ENCODE results near the gene GADD45G.
A peak's percentile ranks its signal among the peaks of the same experiment; 100 is the strongest.

The GADD45G gene

GRCh38 chr9:89592963-89593726, 11.7 kb upstream of the GADD45G start:
- DNase-seq: no peak

GRCh38 chr9:89593727-89594427, 10.9 kb upstream of the GADD45G start:
- peak; percentile 15 for DNase-seq

- DNase-seq: no peak
Observed at GRCh38 chr9:89594811-89595550, 9.8 kb upstream of the GADD45G start.

GRCh38 chr9:89595646-89596045, 9.2 kb upstream of the GADD45G start:
- DNase-seq: no peak

- no peak for DNase-seq
Observed at GRCh38 chr9:89596937-89597555, 7.8 kb upstream of the GADD45G start.

GRCh38 chr9:89597711-89598362, 7.0 kb upstream of the GADD45G start:
- peak; percentile 70 for DNase-seq

GRCh38 chr9:89598363-89598713, 6.5 kb upstream of the GADD45G start:
- DNase-seq: no peak

- DNase-seq: no peak
Observed at GRCh38 chr9:89598926-89599325, 5.9 kb upstream of the GADD45G start.

GRCh38 chr9:89600831-89601230, 4.0 kb upstream of the GADD45G start:
- DNase-seq: no peak

GRCh38 chr9:89601306-89601705, 3.5 kb upstream of the GADD45G start:
- no peak for DNase-seq

GRCh38 chr9:89601856-89602562, 2.8 kb upstream of the GADD45G start:
- no peak for DNase-seq

GRCh38 chr9:89602978-89603766, 1.6 kb upstream of the GADD45G start:
- peak; percentile 71 for DNase-seq

- DNase-seq: peak; percentile 51
Observed at GRCh38 chr9:89603767-89604665, 796 bp upstream of the GADD45G start.

GRCh38 chr9:89605465-89606048, 745 bp downstream of the GADD45G start:
- no peak for DNase-seq

- DNase-seq: no peak
Observed at GRCh38 chr9:89606049-89606623, 1.3 kb downstream of the GADD45G start.

- DNase-seq: no peak
Observed at GRCh38 chr9:89606624-89607311, 2.0 kb downstream of the GADD45G start.

- no peak for DNase-seq
Observed at GRCh38 chr9:89608641-89609335, 4.0 kb downstream of the GADD45G start.

- DNase-seq: no peak
Observed at GRCh38 chr9:89609426-89610006, 4.7 kb downstream of the GADD45G start.

Measured in NCI-H1694 (cell line).